ENCODE results near the gene FREM2. TPM values are rescaled to one million over a fixed set of nuclear protein-coding genes. Genes with fewer than 3 reads are reported as not detected.

The FREM2 gene
- total RNA-seq, 3 donors from 2014 or later, result 0.03 TPM

GRCh38 chr13:38804061-38804460 lies 117.2 kb downstream of the FREM2 start:
- Mint-ChIP-seq H3K4me3 (no peak overlapping the region), H3K36me3 (ENCODE audit: insufficient read depth) (no peaks in the 10 kb centered on the region), H3K9me3 (peaks cover 12% of the 10 kb centered on the region), H3K4me1 (ENCODE audit: low read depth) (no peaks in the 10 kb centered on the region), H3K27me3 (ENCODE audit: low read depth) (no peaks in the 10 kb centered on the region)
- DNase-seq, result no peak
- ATAC-seq, result no peak

- no peaks in the 10 kb centered on the region for H3K36me3 Mint-ChIP-seq (ENCODE audit: insufficient read depth)
- ATAC-seq (no peak), DNase-seq (no peak)
- H3K4me3 Mint-ChIP-seq, result no peak overlapping the region
- peaks cover 16% of the 10 kb centered on the region for H3K9me3 Mint-ChIP-seq
- no peaks in the 10 kb centered on the region for H3K4me1 Mint-ChIP-seq (ENCODE audit: low read depth)
- no peaks in the 10 kb centered on the region for H3K27me3 Mint-ChIP-seq (ENCODE audit: low read depth)
Observed at GRCh38 chr13:38804536-38804935, 117.7 kb downstream of the FREM2 start.

- peaks cover 24% of the 10 kb centered on the region for H3K9me3 Mint-ChIP-seq
- no peaks in the 10 kb centered on the region for H3K4me1 Mint-ChIP-seq (ENCODE audit: low read depth)
- DNase-seq, result no peak
- no peak for ATAC-seq
- no peaks in the 10 kb centered on the region for H3K36me3 Mint-ChIP-seq (ENCODE audit: insufficient read depth)
- no peaks in the 10 kb centered on the region for H3K27me3 Mint-ChIP-seq (ENCODE audit: low read depth)
- H3K4me3 Mint-ChIP-seq, result no peak overlapping the region
Observed at GRCh38 chr13:38814331-38814730, 127.5 kb downstream of the FREM2 start.

- no peak for DNase-seq
- no peak for ATAC-seq
- no peaks in the 10 kb centered on the region for H3K4me1 Mint-ChIP-seq (ENCODE audit: low read depth)
- no peaks in the 10 kb centered on the region for H3K27me3 Mint-ChIP-seq (ENCODE audit: low read depth)
- H3K9me3 Mint-ChIP-seq, result peaks cover 3% of the 10 kb centered on the region
- no peak overlapping the region for H3K4me3 Mint-ChIP-seq
- no peaks in the 10 kb centered on the region for H3K36me3 Mint-ChIP-seq (ENCODE audit: insufficient read depth)
Observed at GRCh38 chr13:38819053-38819452, 132.2 kb downstream of the FREM2 start.

GRCh38 chr13:38819596-38819995 lies 132.7 kb downstream of the FREM2 start:
- H3K36me3 Mint-ChIP-seq (ENCODE audit: insufficient read depth), result no peaks in the 10 kb centered on the region
- H3K9me3 Mint-ChIP-seq, result peaks cover 3% of the 10 kb centered on the region
- DNase-seq (no peak), ATAC-seq (no peak)
- H3K4me3 Mint-ChIP-seq, result no peak overlapping the region
- H3K4me1 Mint-ChIP-seq (ENCODE audit: low read depth), result no peaks in the 10 kb centered on the region
- H3K27me3 Mint-ChIP-seq (ENCODE audit: low read depth), result no peaks in the 10 kb centered on the region

GRCh38 chr13:38821770-38822551 lies 135.1 kb downstream of the FREM2 start:
- Mint-ChIP-seq H3K4me1 (ENCODE audit: low read depth) (no peaks in the 10 kb centered on the region), H3K27me3 (ENCODE audit: low read depth) (no peaks in the 10 kb centered on the region), H3K4me3 (no peak overlapping the region), H3K36me3 (ENCODE audit: insufficient read depth) (no peaks in the 10 kb centered on the region), H3K9me3 (peaks cover 3% of the 10 kb centered on the region)
- ATAC-seq (no peak), DNase-seq (no peak)

- H3K36me3 Mint-ChIP-seq (ENCODE audit: insufficient read depth), result no peaks in the 10 kb centered on the region
- no peaks in the 10 kb centered on the region for H3K27me3 Mint-ChIP-seq (ENCODE audit: low read depth)
- H3K9me3 Mint-ChIP-seq, result no peaks in the 10 kb centered on the region
- DNase-seq (no peak), ATAC-seq (peak; percentile 25 to 40)
- no peak overlapping the region for H3K4me3 Mint-ChIP-seq
- no peaks in the 10 kb centered on the region for H3K4me1 Mint-ChIP-seq (ENCODE audit: low read depth)
Observed at GRCh38 chr13:38824342-38824741, 137.5 kb downstream of the FREM2 start.

GRCh38 chr13:38826182-38826813 lies 139.4 kb downstream of the FREM2 start:
- H3K4me1 Mint-ChIP-seq (ENCODE audit: low read depth), result no peaks in the 10 kb centered on the region
- DNase-seq (no peak), ATAC-seq (no peak)
- no peak overlapping the region for H3K4me3 Mint-ChIP-seq
- H3K27me3 Mint-ChIP-seq (ENCODE audit: low read depth), result no peaks in the 10 kb centered on the region
- no peaks in the 10 kb centered on the region for H3K9me3 Mint-ChIP-seq
- H3K36me3 Mint-ChIP-seq (ENCODE audit: insufficient read depth), result no peaks in the 10 kb centered on the region

- Mint-ChIP-seq H3K9me3 (no peaks in the 10 kb centered on the region), H3K36me3 (ENCODE audit: insufficient read depth) (no peaks in the 10 kb centered on the region), H3K4me1 (ENCODE audit: low read depth) (no peaks in the 10 kb centered on the region), H3K27me3 (ENCODE audit: low read depth) (no peaks in the 10 kb centered on the region), H3K4me3 (no peak overlapping the region)
- DNase-seq (no peak), ATAC-seq (no peak)
Observed at GRCh38 chr13:38830442-38831045, 143.7 kb downstream of the FREM2 start.

- no peaks in the 10 kb centered on the region for H3K27me3 Mint-ChIP-seq (ENCODE audit: low read depth)
- no peaks in the 10 kb centered on the region for H3K4me1 Mint-ChIP-seq (ENCODE audit: low read depth)
- no peak for ATAC-seq
- no peak overlapping the region for H3K4me3 Mint-ChIP-seq
- H3K36me3 Mint-ChIP-seq (ENCODE audit: insufficient read depth), result no peaks in the 10 kb centered on the region
- no peak for DNase-seq
- no peaks in the 10 kb centered on the region for H3K9me3 Mint-ChIP-seq
Observed at GRCh38 chr13:38844581-38844980, 157.7 kb downstream of the FREM2 start.

- no peak for ATAC-seq
- H3K27me3 Mint-ChIP-seq (ENCODE audit: low read depth), result peaks cover 5% of the 10 kb centered on the region
- H3K4me3 Mint-ChIP-seq, result no peak overlapping the region
- no peaks in the 10 kb centered on the region for H3K4me1 Mint-ChIP-seq (ENCODE audit: low read depth)
- DNase-seq, result no peak
- no peaks in the 10 kb centered on the region for H3K36me3 Mint-ChIP-seq (ENCODE audit: insufficient read depth)
- H3K9me3 Mint-ChIP-seq, result no peaks in the 10 kb centered on the region
Observed at GRCh38 chr13:38848360-38848759, 161.5 kb downstream of the FREM2 start.

GRCh38 chr13:38849315-38849714 lies 162.4 kb downstream of the FREM2 start:
- H3K36me3 Mint-ChIP-seq (ENCODE audit: insufficient read depth), result no peaks in the 10 kb centered on the region
- H3K4me3 Mint-ChIP-seq, result no peak overlapping the region
- no peaks in the 10 kb centered on the region for H3K4me1 Mint-ChIP-seq (ENCODE audit: low read depth)
- ATAC-seq (no peak), DNase-seq (no peak)
- H3K27me3 Mint-ChIP-seq (ENCODE audit: low read depth), result peaks cover 6% of the 10 kb centered on the region
- H3K9me3 Mint-ChIP-seq, result no peaks in the 10 kb centered on the region

GRCh38 chr13:38850868-38851626 lies 164.2 kb downstream of the FREM2 start:
- DNase-seq (no peak), ATAC-seq (no peak)
- H3K9me3 Mint-ChIP-seq, result no peaks in the 10 kb centered on the region
- peaks cover 6% of the 10 kb centered on the region for H3K27me3 Mint-ChIP-seq (ENCODE audit: low read depth)
- no peak overlapping the region for H3K4me3 Mint-ChIP-seq
- H3K36me3 Mint-ChIP-seq (ENCODE audit: insufficient read depth), result no peaks in the 10 kb centered on the region
- H3K4me1 Mint-ChIP-seq (ENCODE audit: low read depth), result no peaks in the 10 kb centered on the region

- Mint-ChIP-seq H3K36me3 (ENCODE audit: insufficient read depth) (no peaks in the 10 kb centered on the region), H3K27me3 (ENCODE audit: low read depth) (peaks cover 6% of the 10 kb centered on the region), H3K4me1 (ENCODE audit: low read depth) (no peaks in the 10 kb centered on the region), H3K9me3 (no peaks in the 10 kb centered on the region), H3K4me3 (no peak overlapping the region)
- DNase-seq, result no peak
- no peak for ATAC-seq
Observed at GRCh38 chr13:38854226-38854625, 167.3 kb downstream of the FREM2 start.

Measured in activated T-cell treated with anti-CD3 and anti-CD28 coated beads, Interleukin-2, amount 50 U/mL, for 4 hours (primary cell).